Islet of Langerhans (tissue), 1 donor: ENCODE results near the gene TTC23.
A peak's percentile ranks its signal among the peaks of the same experiment; 100 is the strongest.
"Not testable (repeated sequence)": the region's sequence is repeated elsewhere in the genome, so short reads cannot be mapped to it uniquely, and the experiment has no call there.

Experiments used
- FAIRE-seq: peaks from one replicate; lab custom pipeline; 2011; peaks lifted over from hg19 to GRCh38; lab: Jason Lieb, UNC

TTC23 gene

GRCh38 chr15:99250001-99250400 is 620 bp upstream of the TTC23 start:
- peak; percentile 91 for FAIRE-seq

- no peak for FAIRE-seq
Measured at GRCh38 chr15:99248000-99248715, 1.2 kb downstream of the TTC23 start.

- no peak for FAIRE-seq
Measured at GRCh38 chr15:99247062-99247461, 2.3 kb downstream of the TTC23 start.

- no peak for FAIRE-seq
Measured at GRCh38 chr15:99244306-99244705, 5.1 kb downstream of the TTC23 start.

GRCh38 chr15:99241752-99242151 is 7.6 kb downstream of the TTC23 start:
- FAIRE-seq = no peak

- FAIRE-seq = no peak
Measured at GRCh38 chr15:99239545-99240198, 9.7 kb downstream of the TTC23 start.

- no peak for FAIRE-seq
Measured at GRCh38 chr15:99238849-99239248, 10.5 kb downstream of the TTC23 start.

GRCh38 chr15:99234160-99234559 is 15.2 kb downstream of the TTC23 start:
- FAIRE-seq = not testable (repeated sequence)

GRCh38 chr15:99232740-99233139 is 16.6 kb downstream of the TTC23 start:
- no peak for FAIRE-seq

GRCh38 chr15:99230867-99231266 is 18.5 kb downstream of the TTC23 start:
- no peak for FAIRE-seq

- no peak for FAIRE-seq
Measured at GRCh38 chr15:99228120-99228770, 21.1 kb downstream of the TTC23 start.

GRCh38 chr15:99226802-99227201 is 22.6 kb downstream of the TTC23 start:
- FAIRE-seq = no peak

- no peak for FAIRE-seq
Measured at GRCh38 chr15:99224372-99225214, 24.8 kb downstream of the TTC23 start.

GRCh38 chr15:99213187-99213811 is 36.1 kb downstream of the TTC23 start:
- FAIRE-seq = peak; percentile 96

GRCh38 chr15:99212406-99212805 is 37.0 kb downstream of the TTC23 start:
- FAIRE-seq = no peak

- no peak for FAIRE-seq
Measured at GRCh38 chr15:99211926-99212325, 37.5 kb downstream of the TTC23 start.

GRCh38 chr15:99210334-99210733 is 39.0 kb downstream of the TTC23 start:
- FAIRE-seq = no peak

GRCh38 chr15:99209326-99209725 is 40.1 kb downstream of the TTC23 start:
- no peak for FAIRE-seq

GRCh38 chr15:99207672-99208071 is 41.7 kb downstream of the TTC23 start:
- no peak for FAIRE-seq

- no peak for FAIRE-seq
Measured at GRCh38 chr15:99202176-99202552, 47.2 kb downstream of the TTC23 start.

- FAIRE-seq = no peak
Measured at GRCh38 chr15:99201408-99202175, 47.8 kb downstream of the TTC23 start.
